Body of pancreas (tissue), 4 donors: ENCODE results near the gene PLA2G4D.

Experiments used
- CTCF ChIP-seq, 7 experiments: fragments of 450-650 bp in 4 of 7; fragments of 200-600 bp in 3 of 7; sonication (generic) in 3 of 7; IDR thresholded peaks; one replicate each; pipeline ENCODE4 v1.5.1; 2016 to 2019; ENCODE audit warnings: antibody characterized with exemption in 7 of 7
- POLR2A ChIP-seq, 3 donors: fragments of 450-650 bp; IDR thresholded peaks; one replicate each; pipeline ENCODE4 v1.6.1; 2016; ENCODE audit warnings: antibody characterized with exemption in 3 of 3, mild to moderate bottlenecking in 2 of 3

- TF ChIP-seq CTCF (IDR thresholded peaks at IDR 0.05) (no peak), POLR2A (IDR thresholded peaks at IDR 0.05) (no peak)
Observed at GRCh38 chr15:42033214-42033873, 61.0 kb downstream of the PLA2G4D start.
